ENCODE results near the gene C16orf87.

DNA sequence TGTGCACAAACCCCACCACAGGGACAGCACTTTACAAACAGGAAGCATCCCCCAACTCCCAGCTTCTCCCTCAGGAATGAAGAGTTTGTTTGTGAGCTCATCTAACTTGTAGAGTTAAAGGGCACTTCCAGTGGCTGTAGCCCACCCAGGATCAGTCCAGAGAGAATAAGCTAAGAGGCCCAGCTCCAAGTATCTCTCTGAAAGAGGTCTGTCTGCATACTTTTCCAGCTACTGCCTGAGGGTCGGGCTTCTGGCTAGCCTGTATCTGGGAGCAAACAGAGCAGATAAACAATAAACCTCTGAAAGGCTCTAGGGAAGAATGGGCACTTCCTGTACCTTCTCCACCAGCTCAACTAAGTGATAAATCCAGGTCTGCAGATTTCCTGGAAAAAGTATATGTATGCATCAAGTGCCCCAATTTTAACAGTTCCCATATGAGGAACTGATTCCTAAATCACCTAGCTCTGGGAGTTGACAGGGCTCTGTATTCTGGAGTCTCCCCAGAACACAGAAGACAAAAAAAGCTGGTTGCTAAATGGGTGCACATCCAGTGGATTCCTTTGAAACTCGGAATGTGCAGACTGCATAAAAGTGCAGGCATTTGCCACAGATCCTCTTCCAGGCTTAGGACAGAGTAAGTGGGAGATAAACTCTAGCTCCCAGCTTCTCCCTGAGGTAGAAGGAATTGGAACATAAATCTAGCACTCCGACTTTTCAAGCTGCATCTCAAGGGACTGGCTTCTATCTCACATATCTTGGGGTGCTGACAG, 45.7 kb downstream of the C16orf87 start:
- no peak for TF ChIP-seq FOXM1 (IDR thresholded peaks at IDR 0.05; ENCODE audit: borderline replicate concordance)
- TF ChIP-seq SP1 (IDR thresholded peaks at IDR 0.05), result no peak
- no peak for TF ChIP-seq SUZ12 (IDR thresholded peaks at IDR 0.05)
- TF ChIP-seq LEF1 (IDR thresholded peaks at IDR 0.05; ENCODE audit: borderline replicate concordance), result no peak
- TF ChIP-seq ELF4 (IDR thresholded peaks at IDR 0.05), result no peak
- no peak for TF ChIP-seq ZNF384 (IDR thresholded peaks at IDR 0.05)
- no peak for TF ChIP-seq TARDBP (IDR thresholded peaks at IDR 0.05)
- no peak for TF ChIP-seq FOXA1 (IDR thresholded peaks at IDR 0.05)
- TF ChIP-seq CTBP1 (IDR thresholded peaks at IDR 0.05; ENCODE audit: borderline replicate concordance), result no peak
- TF ChIP-seq ARNT (IDR thresholded peaks at IDR 0.05), result no peak
- no peak for TF ChIP-seq BHLHE40 (IDR thresholded peaks at IDR 0.05; ENCODE audit: borderline replicate concordance)
